Skin epidermis (tissue), 12 donors: ENCODE measurements around the gene ANKRD52.
"Not testable (repeated sequence)": the region's sequence is repeated elsewhere in the genome, so short reads cannot be mapped to it uniquely, and the experiment has no call there.

Experiments used
- H3K27ac ChIP-seq, 21 experiments: fragments of 200-600 bp; sonication (generic) in 11 of 21; one replicate each; pipeline ENCODE4 v1.5.0; 2020; ENCODE audit warnings: mild to moderate bottlenecking in 3 of 21, inconsistent platforms in 2 of 21, moderate library complexity in 2 of 21
- H3K4me3 ChIP-seq, 7 experiments: fragments of 200-600 bp; sonication (generic) in 2 of 7; one replicate each; pipeline ENCODE4 v1.5.0; 2020; ENCODE audit warnings: inconsistent platforms in 2 of 7, mild to moderate bottlenecking in 2 of 7, moderate library complexity in 1 of 7

Gene ANKRD52

GRCh38 chr12:56258068-56258819, at the start of gene ANKRD52:
ANKRD52 (minus strand) TSS chr12:56258384; CDS start chr12:56258269, 115 bp downstream.
- peak within 1 kb of the TSS; percentile 75 to 97 (median 91) for H3K27ac ChIP-seq

GRCh38 chr12:56307221-56307965, 49.2 kb upstream of the ANKRD52 start:
- no peak overlapping the region for H3K4me3 ChIP-seq

More at GRCh38 chr12:56258068-56258819, at the start of gene ANKRD52:
- H3K4me3 ChIP-seq: peak within 1 kb of the TSS; percentile 70 to 93 (median 91)

GRCh38 chr12:56304872-56305590, 46.8 kb upstream of the ANKRD52 start:
- H3K4me3 ChIP-seq: no peak overlapping the region
- H3K27ac ChIP-seq: peak overlapping the region in 1 of 21 experiments; percentile 4

More at GRCh38 chr12:56307221-56307965, 49.2 kb upstream of the ANKRD52 start:
- no peak overlapping the region for H3K27ac ChIP-seq

- no peak overlapping the region for H3K4me3 ChIP-seq
- no peak overlapping the region for H3K27ac ChIP-seq
Measured at GRCh38 chr12:56304276-56304675, 46.1 kb upstream of the ANKRD52 start.

GRCh38 chr12:56300644-56301464, 42.7 kb upstream of the ANKRD52 start:
- Histone ChIP-seq H3K27ac (peak overlapping the region in 20 of 21 experiments; percentile 81 to 98 (median 96)), H3K4me3 (peak overlapping the region; percentile 44 to 88 (median 73))

- Histone ChIP-seq H3K4me3 (peak within 1 kb of the TSS; percentile 44 to 88 (median 73)), H3K27ac (peak within 1 kb of the TSS; percentile 73 to 98 (median 96))
Measured at GRCh38 chr12:56299853-56300643, 41.9 kb upstream of the ANKRD52 start, which contains the start of gene CS. CS (minus strand) TSS chr12:56300330; CDS start chr12:56300201, 129 bp downstream.

GRCh38 chr12:56299308-56299852, 41.2 kb upstream of the ANKRD52 start:
- peak overlapping the region; percentile 73 to 98 (median 96) for H3K27ac ChIP-seq

GRCh38 chr12:56298828-56299227, 40.6 kb upstream of the ANKRD52 start:
- peak overlapping the region in 15 of 21 experiments; percentile 32 to 98 (median 95) for H3K27ac ChIP-seq

More at GRCh38 chr12:56299308-56299852, 41.2 kb upstream of the ANKRD52 start:
- H3K4me3 ChIP-seq: peak overlapping the region; percentile 44 to 88 (median 73)

GRCh38 chr12:56297400-56297799, 39.2 kb upstream of the ANKRD52 start:
- H3K27ac ChIP-seq: peak overlapping the region in 1 of 21 experiments; percentile 0
- H3K4me3 ChIP-seq: no peak overlapping the region

More at GRCh38 chr12:56298828-56299227, 40.6 kb upstream of the ANKRD52 start:
- peak overlapping the region; percentile 44 to 88 (median 73) for H3K4me3 ChIP-seq

GRCh38 chr12:56296295-56296694, 38.1 kb upstream of the ANKRD52 start:
- Histone ChIP-seq H3K27ac (peak overlapping the region in 1 of 21 experiments; percentile 62), H3K4me3 (no peak overlapping the region)

GRCh38 chr12:56293795-56294194, 35.6 kb upstream of the ANKRD52 start:
- Histone ChIP-seq H3K4me3 (no peak overlapping the region), H3K27ac (peak overlapping the region in 1 of 21 experiments; percentile 33)

- Histone ChIP-seq H3K27ac (peak overlapping the region in 1 of 21 experiments; percentile 17), H3K4me3 (no peak overlapping the region)
Measured at GRCh38 chr12:56288705-56289387, 30.7 kb upstream of the ANKRD52 start.

GRCh38 chr12:56286044-56286830, 28.1 kb upstream of the ANKRD52 start:
- Histone ChIP-seq H3K27ac (peak overlapping the region in 2 of 21 experiments; percentile 0 to 16), H3K4me3 (no peak overlapping the region)

- not testable (repeated sequence) for H3K27ac ChIP-seq, H3K4me3 ChIP-seq
Measured at GRCh38 chr12:56284263-56284662, 26.1 kb upstream of the ANKRD52 start.

- Histone ChIP-seq H3K27ac (no peak overlapping the region), H3K4me3 (no peak overlapping the region)
Measured at GRCh38 chr12:56282579-56282978, 24.4 kb upstream of the ANKRD52 start.

- H3K27ac ChIP-seq: no peak overlapping the region
- no peak overlapping the region for H3K4me3 ChIP-seq
Measured at GRCh38 chr12:56282030-56282429, 23.8 kb upstream of the ANKRD52 start.
